ENCODE results near the gene ZNF106. TPM values are rescaled to one million over a fixed set of nuclear protein-coding genes. Genes with fewer than 3 reads are reported as not detected.

Gene ZNF106
- total and polyA plus RNA-seq, 4 donors, result 7.5 to 25.4 (median 20.5) TPM

DNA sequence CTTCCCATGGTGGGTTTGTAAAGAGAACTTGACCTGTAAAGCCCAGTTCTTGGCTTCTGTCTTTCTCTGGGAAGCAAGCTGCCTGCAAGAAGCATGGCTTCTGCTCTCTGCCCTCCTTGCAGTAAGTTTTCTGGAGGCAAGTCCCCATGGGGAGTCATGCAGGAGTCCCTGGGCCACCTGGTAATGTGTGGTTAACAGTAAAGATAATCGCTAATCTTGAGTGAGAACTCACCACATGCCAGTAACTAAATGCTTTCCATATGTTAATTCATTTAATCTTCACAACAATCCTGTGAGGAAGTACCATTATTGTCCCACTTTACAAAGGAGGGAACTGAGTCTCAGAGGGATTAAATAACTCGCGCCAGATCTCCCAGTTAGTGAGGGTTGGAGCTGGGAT, 127.5 kb downstream of the ZNF106 start (continued):
- TF ChIP-seq JUND (IDR thresholded peaks at IDR 0.05), result no peak
- TF ChIP-seq ZBTB33 (IDR thresholded peaks at IDR 0.05), result no peak

Small RNA genes within 50 kb of the gene (small RNA-seq; reads per million reads assigned to genes)
- not detected for gene RNU6-188P

Other genes starting within 250 kb of the ZNF106 start
- gene GANC, start 217.9 kb downstream of the ZNF106 start, total RNA-seq, result 10 to 100 TPM in 1 of 2 donors, 1 to 10 TPM in 1; 7.0 to 28.9 TPM
- gene GANC, start 217.9 kb downstream of the ZNF106 start, polyA plus RNA-seq, result 10 to 100 TPM in 1 of 2 donors, 1 to 10 TPM in 1; 4.8 to 14.9 TPM
- gene TMEM87A, start 217.7 kb downstream of the ZNF106 start, total RNA-seq, result 10 to 100 TPM; 26.2 to 27.3 TPM
- 10 to 100 TPM in 1 of 2 donors, 1 to 10 TPM in 1; 9.2 to 17.5 TPM for gene TMEM87A, start 217.7 kb downstream of the ZNF106 start, polyA plus RNA-seq
- 1 to 10 TPM; 2.0 to 6.1 TPM for gene CAPN3, start 131.6 kb downstream of the ZNF106 start, total RNA-seq
- gene CAPN3, start 131.6 kb downstream of the ZNF106 start, polyA plus RNA-seq, result 1 to 10 TPM; 2.2 to 6.1 TPM
- gene SNAP23, start 4.5 kb upstream of the ZNF106 start, total RNA-seq, result 10 to 100 TPM; 31.3 to 42.9 TPM
- 10 to 100 TPM; 16.0 to 19.3 TPM for gene SNAP23, start 4.5 kb upstream of the ZNF106 start, polyA plus RNA-seq
- 10 to 100 TPM in 1 of 2 donors, 1 to 10 TPM in 1; 7.4 to 14.1 TPM for gene LRRC57, start 57.7 kb upstream of the ZNF106 start, total RNA-seq
- 1 to 10 TPM; 2.7 to 3.2 TPM for gene LRRC57, start 57.7 kb upstream of the ZNF106 start, polyA plus RNA-seq
- gene HAUS2, start 57.7 kb upstream of the ZNF106 start, total RNA-seq, result 10 to 100 TPM in 1 of 2 donors, 1 to 10 TPM in 1; 6.9 to 23.2 TPM
- 1 to 10 TPM; 4.1 to 6.2 TPM for gene HAUS2, start 57.7 kb upstream of the ZNF106 start, polyA plus RNA-seq
- 1 to 10 TPM in 1 of 2 donors, under 1 TPM in 1; 0.75 to 3.9 TPM for gene STARD9, start 84.5 kb upstream of the ZNF106 start, total RNA-seq
- under 1 TPM; 0.26 to 0.32 TPM for gene STARD9, start 84.5 kb upstream of the ZNF106 start, polyA plus RNA-seq
- gene CDAN1, start 246.0 kb upstream of the ZNF106 start, total RNA-seq, result 1 to 10 TPM; 9.4 to 9.5 TPM
- 1 to 10 TPM; 2.4 to 4.9 TPM for gene CDAN1, start 246.0 kb upstream of the ZNF106 start, polyA plus RNA-seq

Data from liver (tissue), 6 donors.